Caco-2 (cell line): Measurements from ENCODE around the gene SH3GL2. TPM values are rescaled to one million over a fixed set of nuclear protein-coding genes. Genes with fewer than 3 reads are reported as not detected.

Source experiments
- BruUV-seq: library from RNA; stranded (reverse); fragments of 400-500 nt; replicated peaks from 2 replicates; lab custom pipeline; 2021; lab: Mats Ljungman, UMichigan
- CTCF ChIA-PET: fragments of 300-600 bp; sonication (Branson Sonifier 250); formaldehyde crosslinking; loops from one replicate; lab custom pipeline; 2022; ENCODE audit warnings: antibody characterized with exemption; lab: Charles Lee
- POLR2A ChIA-PET: fragments of 300-600 bp; sonication (Branson Sonifier 250); formaldehyde crosslinking; loops from one replicate; lab custom pipeline; 2022; ENCODE audit warnings: antibody characterized with exemption; lab: Charles Lee
- DNase-seq, 2 experiments: peaks; one replicate each; pipeline versions ENCODE4 v3.0.0 to v3.0.0-alpha.2; 2020 to 2022
- H3K27me3 ChIP-seq: replicated peaks from 2 replicates; pipeline ENCODE4 v1.6.0; 2011; ENCODE audit warnings: low read length; ENCODE audit not compliant: control insufficient read depth, insufficient read depth
- H3K36me3 ChIP-seq: 2 replicates; pipeline ENCODE4 v1.5.1; 2011; ENCODE audit warnings: low read length; ENCODE audit not compliant: control insufficient read depth, insufficient read depth
- H3K4me1 ChIP-seq: fragments of 250-450 bp; sonication (Bioruptor Pico); 2 replicates; pipeline ENCODE4 v1.5.1; 2020; ENCODE audit warnings: mild to moderate bottlenecking
- H3K4me3 ChIP-seq: 2 replicates; pipeline ENCODE4 v1.5.1; 2011; ENCODE audit warnings: low read depth, mild to moderate bottlenecking, control low read depth, low read length
- H3K9me3 ChIP-seq: fragments of 250-450 bp; sonication (Bioruptor Pico); 2 replicates; pipeline ENCODE4 v1.5.1; 2020; ENCODE audit warnings: mild to moderate bottlenecking, moderate library complexity
- H3K27ac Mint-ChIP-seq: one replicate; pipeline ENCODE4 v1.8.0; 2022; ENCODE audit warnings: mixed read lengths; ENCODE audit not compliant: unreplicated experiment
- H3K27me3 Mint-ChIP-seq: one replicate; pipeline ENCODE4 v1.8.0; 2022; ENCODE audit warnings: mixed read lengths; ENCODE audit not compliant: insufficient read depth, unreplicated experiment
- H3K36me3 Mint-ChIP-seq: one replicate; pipeline ENCODE4 v1.8.0; 2022; ENCODE audit warnings: mild to moderate bottlenecking, mixed read lengths; ENCODE audit not compliant: insufficient read depth, unreplicated experiment
- H3K4me1 Mint-ChIP-seq: one replicate; pipeline ENCODE4 v1.8.0; 2022; ENCODE audit warnings: low read depth, mixed read lengths; ENCODE audit not compliant: unreplicated experiment
- H3K4me3 Mint-ChIP-seq: one replicate; pipeline ENCODE4 v1.8.0; 2022; ENCODE audit warnings: mild to moderate bottlenecking, moderate library complexity, mixed read lengths; ENCODE audit not compliant: unreplicated experiment
- H3K9me3 Mint-ChIP-seq: one replicate; pipeline ENCODE4 v1.8.0; 2022; ENCODE audit warnings: mixed read lengths; ENCODE audit not compliant: unreplicated experiment
- CTCF ChIP-seq, 2 experiments: fragments of 200-600 bp in 1 of 2; IDR thresholded peaks; 1 replicate in 1 of 2; 2 replicates in 1 of 2; pipeline versions ENCODE4 v1.5.1 to v1.8.0; 2011 to 2022; ENCODE audit warnings: antibody characterized with exemption in 1 of 2, control low read depth in 1 of 2, inconsistent platforms in 1 of 2, low read depth in 1 of 2, low read length in 1 of 2, mild to moderate bottlenecking in 1 of 2, moderate library complexity in 1 of 2; ENCODE audit not compliant: insufficient read depth in 1 of 2, severe bottlenecking in 1 of 2, unreplicated experiment in 1 of 2
- intact Hi-C: fragments of 100-400 bp; cut with micrococcal nuclease; formaldehyde crosslinking; loops from one replicate; pipeline ENCODE4 v1.10.0; 2022; ENCODE audit not compliant: unreplicated experiment
- total RNA-seq: library from RNA; stranded (reverse); gene quantifications from 2 replicates; pipeline ENCODE4 v1.2.3, GENCODE V29; 2022

SH3GL2 gene
- total RNA-seq, 1 experiment from 2014 or later: not detected

GRCh38 chr9:17535176-17535575, 43.7 kb upstream of the SH3GL2 start:
- Histone ChIP-seq H3K4me1 (no peaks in the 10 kb centered on the region), H3K36me3 (no peaks in the 10 kb centered on the region), H3K4me3 (no peak overlapping the region), H3K9me3 (no peaks in the 10 kb centered on the region), H3K27me3 (no peaks in the 10 kb centered on the region)
- H3K36me3 Mint-ChIP-seq: no peaks in the 10 kb centered on the region
- H3K4me3 Mint-ChIP-seq: no peak overlapping the region
- H3K9me3 Mint-ChIP-seq: no peaks in the 10 kb centered on the region
- CTCF ChIA-PET: no interaction called here
- peaks cover 9% of the 10 kb centered on the region for H3K27me3 Mint-ChIP-seq
- intact Hi-C loops: loop anchor here (10.0 kb wide), 2 partner anchors 80 to 120 kb away; no protein-coding TSS in a partner anchor
- H3K27ac Mint-ChIP-seq: no peak overlapping the region
- H3K4me1 Mint-ChIP-seq: no peaks in the 10 kb centered on the region
- DNase-seq: no peak
- TF ChIP-seq CTCF (IDR thresholded peaks at IDR 0.05; ENCODE audit: insufficient read depth in 1 of 2, low read depth in 1 of 2, low read length in 1 of 2, severe bottlenecking in 1 of 2, unreplicated experiment in 1 of 2): no peak
- no TSS peak for BruUV-seq
- POLR2A ChIA-PET: no interaction called here

DNA sequence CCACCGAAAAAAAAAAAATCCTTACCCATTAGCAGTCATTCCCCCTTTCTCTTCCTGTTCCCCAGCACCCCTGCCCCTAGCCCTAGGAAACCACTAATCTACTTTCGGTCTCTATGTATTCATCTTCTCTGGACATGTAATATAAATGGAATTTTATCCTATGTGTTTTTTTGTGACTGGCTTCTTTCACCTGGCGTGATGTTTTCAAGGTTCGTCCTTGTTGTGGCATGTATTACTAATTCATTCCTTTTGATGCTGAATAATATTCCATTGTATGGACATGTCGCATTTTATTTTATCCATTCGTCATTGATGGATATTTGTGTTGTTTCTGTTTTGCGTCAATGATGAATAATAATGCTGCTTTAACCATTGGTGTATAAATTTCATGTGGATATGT, 42.8 kb upstream of the SH3GL2 start:
- Mint-ChIP-seq H3K27me3 (peaks cover 12% of the 10 kb centered on the region), H3K4me1 (no peaks in the 10 kb centered on the region), H3K27ac (no peak overlapping the region), H3K4me3 (no peak overlapping the region), H3K36me3 (no peaks in the 10 kb centered on the region), H3K9me3 (no peaks in the 10 kb centered on the region)
- intact Hi-C loops: loop anchor here (10.0 kb wide), 2 partner anchors 79 to 119 kb away; no protein-coding TSS in a partner anchor
- Histone ChIP-seq H3K36me3 (no peaks in the 10 kb centered on the region), H3K4me3 (no peak overlapping the region), H3K27me3 (no peaks in the 10 kb centered on the region), H3K9me3 (no peaks in the 10 kb centered on the region), H3K4me1 (no peaks in the 10 kb centered on the region)
- ChIA-PET POLR2A (no interaction called here), CTCF (no interaction called here)
- no peak for DNase-seq
- no peak for TF ChIP-seq CTCF (IDR thresholded peaks at IDR 0.05; ENCODE audit: insufficient read depth in 1 of 2, low read depth in 1 of 2, low read length in 1 of 2, severe bottlenecking in 1 of 2, unreplicated experiment in 1 of 2)
- no TSS peak for BruUV-seq

DNA sequence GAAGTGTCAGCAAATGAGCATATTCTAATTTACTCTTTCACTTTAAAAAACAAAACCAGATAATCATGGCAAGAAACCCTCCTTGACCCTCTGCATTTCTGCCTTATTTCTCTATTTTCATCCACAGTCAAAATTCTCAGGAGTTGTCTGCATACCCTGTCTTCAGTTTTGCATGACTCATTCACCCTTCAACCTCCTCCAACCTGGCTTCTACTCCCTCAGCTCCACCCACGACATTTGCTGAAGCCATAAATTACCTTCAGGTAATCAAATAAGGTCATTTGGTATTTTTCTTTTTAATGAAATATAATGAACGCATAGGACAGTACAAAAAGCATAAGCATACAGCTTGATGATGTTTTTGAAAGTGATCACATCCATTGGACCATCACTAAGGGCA, 27.8 kb upstream of the SH3GL2 start:
- Histone ChIP-seq H3K9me3 (no peaks in the 10 kb centered on the region), H3K27me3 (no peaks in the 10 kb centered on the region), H3K36me3 (no peaks in the 10 kb centered on the region), H3K4me3 (no peak overlapping the region), H3K4me1 (no peaks in the 10 kb centered on the region)
- no TSS peak for BruUV-seq
- no peaks in the 10 kb centered on the region for H3K4me1 Mint-ChIP-seq
- DNase-seq: no peak
- no peaks in the 10 kb centered on the region for H3K9me3 Mint-ChIP-seq
- POLR2A ChIA-PET: no interaction called here
- no peak overlapping the region for H3K27ac Mint-ChIP-seq
- CTCF ChIA-PET: no interaction called here
- TF ChIP-seq CTCF (IDR thresholded peaks at IDR 0.05; ENCODE audit: insufficient read depth in 1 of 2, low read depth in 1 of 2, low read length in 1 of 2, severe bottlenecking in 1 of 2, unreplicated experiment in 1 of 2): no peak
- no peak overlapping the region for H3K4me3 Mint-ChIP-seq
- H3K36me3 Mint-ChIP-seq: no peaks in the 10 kb centered on the region
- intact Hi-C loops: no loop called here
- H3K27me3 Mint-ChIP-seq: no peaks in the 10 kb centered on the region
